ENCODE results near the gene MED31. TPM values are rescaled to one million over a fixed set of nuclear protein-coding genes. Genes with fewer than 3 reads are reported as not detected.
"Not testable (repeated sequence)": the region's sequence is repeated elsewhere in the genome, so short reads cannot be mapped to it uniquely, and the experiment has no call there.

The MED31 gene
- total RNA-seq, 1 experiment from 2014 or later, result 41.4 TPM

- TF ChIP-seq, protein P1, sequence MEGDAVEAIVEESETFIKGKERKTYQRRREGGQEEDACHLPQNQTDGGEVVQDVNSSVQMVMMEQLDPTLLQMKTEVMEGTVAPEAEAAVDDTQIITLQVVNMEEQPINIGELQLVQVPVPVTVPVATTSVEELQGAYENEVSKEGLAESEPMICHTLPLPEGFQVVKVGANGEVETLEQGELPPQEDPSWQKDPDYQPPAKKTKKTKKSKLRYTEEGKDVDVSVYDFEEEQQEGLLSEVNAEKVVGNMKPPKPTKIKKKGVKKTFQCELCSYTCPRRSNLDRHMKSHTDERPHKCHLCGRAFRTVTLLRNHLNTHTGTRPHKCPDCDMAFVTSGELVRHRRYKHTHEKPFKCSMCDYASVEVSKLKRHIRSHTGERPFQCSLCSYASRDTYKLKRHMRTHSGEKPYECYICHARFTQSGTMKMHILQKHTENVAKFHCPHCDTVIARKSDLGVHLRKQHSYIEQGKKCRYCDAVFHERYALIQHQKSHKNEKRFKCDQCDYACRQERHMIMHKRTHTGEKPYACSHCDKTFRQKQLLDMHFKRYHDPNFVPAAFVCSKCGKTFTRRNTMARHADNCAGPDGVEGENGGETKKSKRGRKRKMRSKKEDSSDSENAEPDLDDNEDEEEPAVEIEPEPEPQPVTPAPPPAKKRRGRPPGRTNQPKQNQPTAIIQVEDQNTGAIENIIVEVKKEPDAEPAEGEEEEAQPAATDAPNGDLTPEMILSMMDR (conservative IDR thresholded peaks at IDR 0.05), result no peak
- TF ChIP-seq EZH2 (IDR thresholded peaks at IDR 0.05; ENCODE audit: low read depth), result no peak
- H3K36me3 ChIP-seq (ENCODE audit: low read depth), result no peaks in the 10 kb centered on the region
- no peaks in the 10 kb centered on the region for H4K20me1 ChIP-seq (ENCODE audit: insufficient read depth)
- no peak for DNase-seq
- no peak overlapping the region for H2AFZ ChIP-seq
- peaks cover 44% of the 10 kb centered on the region for H3F3A ChIP-seq (ENCODE audit: insufficient read depth, low read depth)
- no peaks in the 10 kb centered on the region for H3K9me2 ChIP-seq (ENCODE audit: insufficient read depth)
- H3K27ac ChIP-seq, result no peak overlapping the region
- no peak overlapping the region for H3K4me3 ChIP-seq
- intact Hi-C loops (cut with micrococcal nuclease; ENCODE audit: unreplicated experiment), result loop anchor here (5.0 kb wide), 1 partner anchor 45 kb away; the partner anchor contains the start of gene SLC13A5
- no TSS peak for BruUV-seq (replicated peaks)
- no peak overlapping the region for H3K4me2 ChIP-seq
- CTCF ChIA-PET, result interaction anchor here (0.6 to 0.7 kb wide), 2 partner anchors 200 to 426 kb away, joined by 3 to 6 read pairs; no protein-coding TSS in a partner anchor
- POLR2A ChIA-PET (ENCODE audit: unreplicated experiment), result no interaction called here
- no peaks in the 10 kb centered on the region for H3K27me3 ChIP-seq (ENCODE audit: insufficient read depth, low read depth)
- no peaks in the 10 kb centered on the region for H3K79me2 ChIP-seq (ENCODE audit: low read depth)
- peaks cover 44% of the 10 kb centered on the region for H3K4me1 ChIP-seq (replicated peaks; ENCODE audit: insufficient read depth)
- H3K9me3 ChIP-seq (ENCODE audit: insufficient read depth, low read depth), result no peaks in the 10 kb centered on the region
These were observed 16.1 kb upstream of the MED31 start for GRCh38 chr17:6667516-6667915.

- no peak overlapping the region for H3K4me3 ChIP-seq
- POLR2A ChIA-PET (ENCODE audit: unreplicated experiment), result interaction anchor here (0.6 kb wide), 1 partner anchor 41 kb away, joined by 3 read pairs; no protein-coding TSS in a partner anchor
- peaks cover 41% of the 10 kb centered on the region for H3K4me1 ChIP-seq (replicated peaks; ENCODE audit: insufficient read depth)
- H2AFZ ChIP-seq, result no peak overlapping the region
- intact Hi-C loops (cut with micrococcal nuclease; ENCODE audit: unreplicated experiment), result loop anchor here (1.0 to 5.0 kb wide), 5 partner anchors 46 to 470 kb away; partner anchors contain the start of gene SLC13A5
- H3K4me2 ChIP-seq, result no peak overlapping the region
- CTCF ChIA-PET, result interaction anchor here (0.6 to 1.3 kb wide), 4 partner anchors 86 to 475 kb away, joined by 3 to 18 read pairs (median 4); no protein-coding TSS in a partner anchor
- no peak for DNase-seq
- H3K27ac ChIP-seq, result no peak overlapping the region
- no peaks in the 10 kb centered on the region for H3K9me2 ChIP-seq (ENCODE audit: insufficient read depth)
- H3K27me3 ChIP-seq (ENCODE audit: insufficient read depth, low read depth), result no peaks in the 10 kb centered on the region
- no peaks in the 10 kb centered on the region for H3K9me3 ChIP-seq (ENCODE audit: insufficient read depth, low read depth)
- H3F3A ChIP-seq (ENCODE audit: insufficient read depth, low read depth), result peaks cover 43% of the 10 kb centered on the region
- H3K36me3 ChIP-seq (ENCODE audit: low read depth), result no peaks in the 10 kb centered on the region
- H4K20me1 ChIP-seq (ENCODE audit: insufficient read depth), result no peaks in the 10 kb centered on the region
- TF ChIP-seq EZH2 (IDR thresholded peaks at IDR 0.05; ENCODE audit: low read depth), result no peak
- TF ChIP-seq, protein P1 (conservative IDR thresholded peaks at IDR 0.05), result no peak
- no peaks in the 10 kb centered on the region for H3K79me2 ChIP-seq (ENCODE audit: low read depth)
- no TSS peak for BruUV-seq (replicated peaks)
These were observed 15.2 kb upstream of the MED31 start for GRCh38 chr17:6666557-6666956.

GRCh38 chr17:6666077-6666521 lies 14.7 kb upstream of the MED31 start:
- POLR2A ChIA-PET (ENCODE audit: unreplicated experiment), result interaction anchor here (0.5 to 0.6 kb wide), 4 partner anchors 8 to 380 kb away, joined by 3 read pairs; no protein-coding TSS in a partner anchor
- H3K27me3 ChIP-seq (ENCODE audit: insufficient read depth, low read depth), result no peaks in the 10 kb centered on the region
- H3K4me3 ChIP-seq, result no peak overlapping the region
- H3F3A ChIP-seq (ENCODE audit: insufficient read depth, low read depth), result peaks cover 43% of the 10 kb centered on the region
- intact Hi-C loops (cut with micrococcal nuclease; ENCODE audit: unreplicated experiment), result loop anchor here (1.0 to 5.0 kb wide), 5 partner anchors 46 to 470 kb away; partner anchors contain the start of gene SLC13A5
- no peaks in the 10 kb centered on the region for H3K9me2 ChIP-seq (ENCODE audit: insufficient read depth)
- H3K4me2 ChIP-seq, result no peak overlapping the region
- no peaks in the 10 kb centered on the region for H3K36me3 ChIP-seq (ENCODE audit: low read depth)
- H3K9me3 ChIP-seq (ENCODE audit: insufficient read depth, low read depth), result no peaks in the 10 kb centered on the region
- no peaks in the 10 kb centered on the region for H4K20me1 ChIP-seq (ENCODE audit: insufficient read depth)
- no peaks in the 10 kb centered on the region for H3K79me2 ChIP-seq (ENCODE audit: low read depth)
- BruUV-seq (replicated peaks), result no TSS peak
- no peak overlapping the region for H3K27ac ChIP-seq
- CTCF ChIA-PET, result interaction anchor here (0.6 to 1.3 kb wide), 3 partner anchors 87 to 475 kb away, joined by 4 to 18 read pairs (median 4); no protein-coding TSS in a partner anchor
- H3K4me1 ChIP-seq (replicated peaks; ENCODE audit: insufficient read depth), result peaks cover 37% of the 10 kb centered on the region
- DNase-seq, result peak; percentile 67 to 84
- no peak overlapping the region for H2AFZ ChIP-seq
- no peak for TF ChIP-seq EZH2 (IDR thresholded peaks at IDR 0.05; ENCODE audit: low read depth)
- TF ChIP-seq, protein P1 (conservative IDR thresholded peaks at IDR 0.05), result peak; percentile 96

- peaks cover 15% of the 10 kb centered on the region; the same call in 1 of the 2 replicates for H3F3A ChIP-seq (ENCODE audit: insufficient read depth, low read depth)
- H3K36me3 ChIP-seq (ENCODE audit: low read depth); H3K9me2 ChIP-seq (ENCODE audit: insufficient read depth); H3K4me1 ChIP-seq (replicated peaks; ENCODE audit: insufficient read depth); H2AFZ ChIP-seq; H3K79me2 ChIP-seq (ENCODE audit: low read depth); intact Hi-C loops (cut with micrococcal nuclease; ENCODE audit: unreplicated experiment); H3K4me3 ChIP-seq; H3K9me3 ChIP-seq (ENCODE audit: insufficient read depth, low read depth); CTCF ChIA-PET; DNase-seq; H3K27ac ChIP-seq; H4K20me1 ChIP-seq (ENCODE audit: insufficient read depth); H3K27me3 ChIP-seq (ENCODE audit: insufficient read depth, low read depth); BruUV-seq (replicated peaks); POLR2A ChIA-PET (ENCODE audit: unreplicated experiment); H3K4me2 ChIP-seq: not testable (repeated sequence)
These were observed 11.8 kb upstream of the MED31 start for GRCh38 chr17:6663200-6663599.

Data from PC-9 (cell line).